Measurements from ENCODE around the gene RNF150. TPM values are rescaled to one million over a fixed set of nuclear protein-coding genes. Genes with fewer than 3 reads are reported as not detected.
"Not testable (repeated sequence)": the region's sequence is repeated elsewhere in the genome, so short reads cannot be mapped to it uniquely, and the experiment has no call there.

Gene RNF150
- total RNA-seq, 1 donor from 2014 or later: 5.8 TPM

DNA sequence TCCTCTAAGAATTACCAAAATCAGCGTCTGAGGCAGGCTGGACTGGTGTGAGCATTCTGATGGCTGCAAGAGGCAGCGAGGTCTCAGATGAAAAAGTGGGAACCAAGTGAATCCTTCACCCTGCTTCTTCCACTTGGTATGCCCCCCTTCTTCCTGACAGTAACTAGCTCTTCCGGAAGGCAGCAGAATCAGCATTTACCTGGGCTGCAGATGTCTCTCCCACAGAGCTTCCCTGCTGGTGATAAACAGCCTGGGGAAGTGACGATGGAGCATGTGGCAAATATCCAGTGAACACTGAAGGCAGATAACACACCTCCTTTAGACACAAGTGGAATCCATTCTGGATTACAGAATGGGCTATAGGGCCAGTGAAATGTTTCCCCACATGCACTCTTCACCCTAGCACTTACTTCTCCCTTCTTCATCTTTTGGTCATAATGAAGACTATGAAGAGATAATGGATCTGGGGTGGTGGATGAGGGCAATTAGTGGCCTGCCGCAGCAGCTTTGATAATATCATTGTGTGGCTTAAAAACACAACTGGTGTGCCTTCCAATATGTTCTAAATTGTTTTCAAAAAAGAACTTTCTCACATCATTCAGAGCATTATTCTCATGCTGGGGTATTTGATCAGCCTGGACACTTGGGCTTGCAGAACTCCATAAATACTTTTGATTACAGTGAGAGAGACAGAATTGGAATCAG lies 316.3 kb downstream of the RNF150 start:
- TF ChIP-seq, protein P1, sequence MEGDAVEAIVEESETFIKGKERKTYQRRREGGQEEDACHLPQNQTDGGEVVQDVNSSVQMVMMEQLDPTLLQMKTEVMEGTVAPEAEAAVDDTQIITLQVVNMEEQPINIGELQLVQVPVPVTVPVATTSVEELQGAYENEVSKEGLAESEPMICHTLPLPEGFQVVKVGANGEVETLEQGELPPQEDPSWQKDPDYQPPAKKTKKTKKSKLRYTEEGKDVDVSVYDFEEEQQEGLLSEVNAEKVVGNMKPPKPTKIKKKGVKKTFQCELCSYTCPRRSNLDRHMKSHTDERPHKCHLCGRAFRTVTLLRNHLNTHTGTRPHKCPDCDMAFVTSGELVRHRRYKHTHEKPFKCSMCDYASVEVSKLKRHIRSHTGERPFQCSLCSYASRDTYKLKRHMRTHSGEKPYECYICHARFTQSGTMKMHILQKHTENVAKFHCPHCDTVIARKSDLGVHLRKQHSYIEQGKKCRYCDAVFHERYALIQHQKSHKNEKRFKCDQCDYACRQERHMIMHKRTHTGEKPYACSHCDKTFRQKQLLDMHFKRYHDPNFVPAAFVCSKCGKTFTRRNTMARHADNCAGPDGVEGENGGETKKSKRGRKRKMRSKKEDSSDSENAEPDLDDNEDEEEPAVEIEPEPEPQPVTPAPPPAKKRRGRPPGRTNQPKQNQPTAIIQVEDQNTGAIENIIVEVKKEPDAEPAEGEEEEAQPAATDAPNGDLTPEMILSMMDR (IDR thresholded peaks at IDR 0.05; ENCODE audit: unreplicated experiment): no peak
- no peak for DNase-seq (ENCODE audit: low spot score)
- H3K27ac Mint-ChIP-seq (ENCODE audit: unreplicated experiment): no peak overlapping the region
- H3K4me3 Mint-ChIP-seq (ENCODE audit: unreplicated experiment): no peak overlapping the region
- peaks cover 6% of the 10 kb centered on the region for H3K27me3 Mint-ChIP-seq (ENCODE audit: unreplicated experiment)
- H3K4me1 Mint-ChIP-seq (ENCODE audit: unreplicated experiment): peaks cover 4% of the 10 kb centered on the region
- no peaks in the 10 kb centered on the region for H3K36me3 Mint-ChIP-seq (ENCODE audit: low read depth, unreplicated experiment)
- no peaks in the 10 kb centered on the region for H3K9me3 Mint-ChIP-seq (ENCODE audit: unreplicated experiment)

DNA sequence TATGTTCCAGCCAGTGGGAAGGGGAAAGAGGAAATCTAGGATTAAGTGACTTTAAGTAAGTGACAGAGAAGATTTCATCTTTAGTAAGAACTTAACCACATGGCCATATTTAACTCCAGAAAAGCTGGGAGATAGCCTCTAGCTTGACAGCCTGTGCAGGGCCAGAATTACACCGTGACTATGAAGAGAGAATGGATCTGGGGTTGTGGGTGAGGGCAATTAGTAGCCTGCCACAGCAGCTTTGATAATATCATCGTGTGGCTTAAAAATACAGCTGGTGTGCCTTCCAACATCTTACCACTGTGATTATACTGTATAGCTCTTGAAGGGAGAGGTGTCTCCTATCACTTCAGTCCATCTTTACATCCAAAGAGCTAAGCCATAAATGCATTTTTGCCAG lies 319.5 kb downstream of the RNF150 start:
- Mint-ChIP-seq H3K4me1 (ENCODE audit: unreplicated experiment) (peaks cover 19% of the 10 kb centered on the region), H3K27ac (ENCODE audit: unreplicated experiment) (no peak overlapping the region), H3K36me3 (ENCODE audit: low read depth, unreplicated experiment) (no peaks in the 10 kb centered on the region), H3K4me3 (ENCODE audit: unreplicated experiment) (no peak overlapping the region), H3K27me3 (ENCODE audit: unreplicated experiment) (peaks cover 4% of the 10 kb centered on the region), H3K9me3 (ENCODE audit: unreplicated experiment) (no peaks in the 10 kb centered on the region)
- DNase-seq (ENCODE audit: low spot score): no peak
- TF ChIP-seq, protein P1 (IDR thresholded peaks at IDR 0.05; ENCODE audit: unreplicated experiment): no peak

DNA sequence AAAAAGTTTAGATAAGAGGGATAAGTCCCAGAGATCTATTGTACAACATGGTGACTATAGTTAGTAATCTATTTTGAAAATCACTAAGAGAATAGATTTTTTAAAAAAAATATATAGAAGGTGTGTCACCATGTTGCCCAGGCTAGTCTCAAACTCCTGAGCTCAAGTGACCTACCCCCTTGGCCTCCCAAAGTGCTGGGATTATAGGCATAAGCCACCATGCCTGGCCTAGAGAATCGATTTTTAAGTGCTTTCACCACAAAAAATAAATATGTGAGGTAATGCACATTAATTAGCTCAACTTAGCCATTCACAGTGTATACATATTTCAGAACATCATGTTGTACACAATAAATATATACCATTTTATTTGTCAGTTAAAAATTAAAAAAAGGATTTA lies 320.4 kb downstream of the RNF150 start:
- peaks cover 4% of the 10 kb centered on the region for H3K27me3 Mint-ChIP-seq (ENCODE audit: unreplicated experiment)
- peaks cover 19% of the 10 kb centered on the region for H3K4me1 Mint-ChIP-seq (ENCODE audit: unreplicated experiment)
- H3K9me3 Mint-ChIP-seq (ENCODE audit: unreplicated experiment): no peaks in the 10 kb centered on the region
- TF ChIP-seq, protein P1 (IDR thresholded peaks at IDR 0.05; ENCODE audit: unreplicated experiment): no peak
- H3K27ac Mint-ChIP-seq (ENCODE audit: unreplicated experiment): no peak overlapping the region
- no peak for DNase-seq (ENCODE audit: low spot score)
- no peaks in the 10 kb centered on the region for H3K36me3 Mint-ChIP-seq (ENCODE audit: low read depth, unreplicated experiment)
- H3K4me3 Mint-ChIP-seq (ENCODE audit: unreplicated experiment): no peak overlapping the region

DNA sequence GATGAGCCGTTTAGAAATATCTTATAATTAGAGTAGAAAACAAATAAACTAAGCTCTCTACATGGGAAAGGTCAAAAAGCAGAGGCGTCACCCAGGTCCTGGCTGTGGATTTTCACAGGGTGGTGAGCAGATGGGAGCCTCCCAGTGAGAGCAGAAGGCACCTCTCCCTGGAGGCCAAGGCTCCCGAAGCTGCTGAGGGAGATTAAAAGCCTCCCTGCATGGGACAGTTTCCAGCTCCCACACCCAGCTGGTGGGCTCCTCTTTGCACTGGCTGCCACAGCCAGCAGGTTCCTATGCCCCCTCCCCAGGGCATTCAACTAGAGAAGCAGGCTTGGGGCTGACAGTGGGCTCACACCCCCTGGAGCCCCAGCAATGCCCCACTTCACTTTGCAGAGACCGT lies 321.8 kb downstream of the RNF150 start:
- H3K9me3 Mint-ChIP-seq (ENCODE audit: unreplicated experiment): no peaks in the 10 kb centered on the region
- TF ChIP-seq, protein P1 (IDR thresholded peaks at IDR 0.05; ENCODE audit: unreplicated experiment): no peak
- H3K4me1 Mint-ChIP-seq (ENCODE audit: unreplicated experiment): peaks cover 15% of the 10 kb centered on the region
- DNase-seq (ENCODE audit: low spot score): no peak
- no peak overlapping the region for H3K27ac Mint-ChIP-seq (ENCODE audit: unreplicated experiment)
- peaks cover 4% of the 10 kb centered on the region for H3K27me3 Mint-ChIP-seq (ENCODE audit: unreplicated experiment)
- H3K4me3 Mint-ChIP-seq (ENCODE audit: unreplicated experiment): no peak overlapping the region
- H3K36me3 Mint-ChIP-seq (ENCODE audit: low read depth, unreplicated experiment): no peaks in the 10 kb centered on the region

DNA sequence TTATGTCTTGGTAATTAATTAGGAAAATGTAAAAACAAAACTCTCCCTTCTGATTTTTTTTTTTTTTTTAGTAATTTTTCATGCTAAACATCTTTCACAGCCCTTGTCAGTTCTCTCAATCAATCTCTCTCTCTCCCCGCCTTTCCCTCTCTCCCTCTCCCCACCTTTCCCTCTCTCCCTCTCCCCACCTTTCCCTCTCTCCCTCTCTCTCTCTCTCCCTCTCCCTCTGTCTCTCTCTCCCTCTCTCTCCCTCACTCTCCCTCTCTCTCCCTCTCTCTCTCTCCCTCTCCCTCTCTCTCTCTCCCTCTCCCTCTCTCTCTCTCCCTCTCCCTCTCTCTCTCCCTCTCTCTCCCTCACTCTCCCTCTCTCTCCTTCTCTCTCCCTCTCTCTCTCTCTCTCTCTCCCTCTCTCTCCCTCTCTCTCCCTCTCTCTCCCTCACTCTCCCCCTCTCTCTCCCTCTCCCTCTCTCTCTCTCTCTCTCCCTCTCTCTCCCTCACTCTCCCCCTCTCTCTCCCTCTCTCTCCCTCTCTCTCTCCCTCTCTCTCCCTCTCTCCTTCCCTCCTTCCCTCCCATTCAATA lies 322.6 kb downstream of the RNF150 start:
- DNase-seq (ENCODE audit: low spot score): not testable (repeated sequence)

More for the DNA sequence above, 322.6 kb downstream of the RNF150 start:
- H3K27me3 Mint-ChIP-seq (ENCODE audit: unreplicated experiment); H3K36me3 Mint-ChIP-seq (ENCODE audit: low read depth, unreplicated experiment); H3K27ac Mint-ChIP-seq (ENCODE audit: unreplicated experiment); H3K9me3 Mint-ChIP-seq (ENCODE audit: unreplicated experiment); H3K4me3 Mint-ChIP-seq (ENCODE audit: unreplicated experiment): not testable (repeated sequence)
- H3K4me1 Mint-ChIP-seq (ENCODE audit: unreplicated experiment): peaks cover 15% of the 10 kb centered on the region

Other genes starting within 250 kb of the RNF150 start
- gene ZNF330, start 87.4 kb upstream of the RNF150 start, total RNA-seq (ENCODE audit: unreplicated experiment): 41.8 TPM